Esophagus muscularis mucosa (tissue), 4 donors: Measurements from ENCODE around the gene GPC6. TPM values are rescaled to one million over a fixed set of nuclear protein-coding genes. Genes with fewer than 3 reads are reported as not detected.

Source experiments
- DNase-seq: peaks from one replicate; pipeline ENCODE4 v3.0.0-alpha.2; 2017; ENCODE audit errors: extremely low spot score
- H3K27ac ChIP-seq, 4 donors: fragments of 200-600 bp; sonication (generic); replicated peaks in 1 of 4; 1 replicate in 3 of 4; 2 replicates in 1 of 4; pipeline ENCODE4 v1.5.1; 2016 to 2019; ENCODE audit warnings: mild to moderate bottlenecking in 1 of 4
- H3K27me3 ChIP-seq, 4 donors: fragments of 200-600 bp; sonication (generic); one replicate each; pipeline versions ENCODE4 v1.5.1 to v1.6.0; 2016 to 2019
- H3K36me3 ChIP-seq, 4 donors: fragments of 200-600 bp; sonication (generic); one replicate each; pipeline ENCODE4 v1.5.1; 2016 to 2019
- H3K4me1 ChIP-seq, 4 donors: fragments of 200-600 bp; sonication (generic); one replicate each; pipeline ENCODE4 v1.5.1; 2016 to 2019
- H3K4me3 ChIP-seq, 4 donors: fragments of 200-600 bp; sonication (generic); 1 replicate in 2 of 4; 2 replicates in 2 of 4; pipeline ENCODE4 v1.5.1; 2016 to 2019; ENCODE audit warnings: mild to moderate bottlenecking in 4 of 4, moderate library complexity in 1 of 4
- H3K9me3 ChIP-seq, 4 donors: fragments of 200-600 bp; sonication (generic); 1 replicate in 3 of 4; 2 replicates in 1 of 4; pipeline ENCODE4 v1.5.1; 2016 to 2019
- CTCF ChIP-seq, 3 experiments: fragments of 200-600 bp in 2 of 3; fragments of 450-650 bp in 1 of 3; sonication (generic) in 2 of 3; IDR thresholded peaks; one replicate each; pipeline ENCODE4 v1.5.1; 2017 to 2019; ENCODE audit warnings: antibody characterized with exemption in 3 of 3, mild to moderate bottlenecking in 2 of 3, moderate library complexity in 1 of 3
- EP300 ChIP-seq: sonication (generic); formaldehyde crosslinking; IDR thresholded peaks from one replicate; pipeline ENCODE4 v1.6.1; 2017; ENCODE audit warnings: antibody characterized with exemption
- POLR2A ChIP-seq: fragments of 450-650 bp; IDR thresholded peaks from one replicate; pipeline ENCODE4 v1.6.1; 2017; ENCODE audit warnings: antibody characterized with exemption, moderate library complexity, mild to moderate bottlenecking, low read depth
- POLR2AphosphoS5 ChIP-seq, 2 donors: sonication (generic); formaldehyde crosslinking; IDR thresholded peaks; one replicate each; pipeline ENCODE4 v1.6.1; 2017; ENCODE audit warnings: antibody characterized with exemption in 2 of 2
- WGBS: methylation state at CpG from one replicate; pipeline ENCODE4 v1.1.5; 2018; 5-methylcytosine and 5-hydroxymethylcytosine counted together
- intact Hi-C: fragments of 100-400 bp; cut with DNase I; formaldehyde crosslinking; loops from one replicate; pipeline ENCODE4 v1.15.1; 2023
- total RNA-seq, 4 donors: library from RNA; depleted of rRNA; stranded (reverse); fragments of >200 nt; gene quantifications; one replicate each; pipeline versions ENCODE4 v1.1.0 to v1.2.1, GENCODE V29; 2016

GPC6 gene
- total RNA-seq, 4 donors from 2014 or later = 6.5 to 17.2 (median 13.5) TPM

- H3K4me1 ChIP-seq = no peaks in the 10 kb centered on the region
These were observed 327.9 kb downstream of the GPC6 start for GRCh38 chr13:93554514-93554913.

GRCh38 chr13:93558637-93559036, 332.0 kb downstream of the GPC6 start:
- WGBS = 61% methylated on average over 3 of the region's 3 CpGs
- TF ChIP-seq EP300 (no peak), POLR2AphosphoS5 (IDR thresholded peaks at IDR 0.05) (no peak), POLR2A (no peak), CTCF (IDR thresholded peaks at IDR 0.05) (no peak)

More at GRCh38 chr13:93554514-93554913, 327.9 kb downstream of the GPC6 start:
- no peaks in the 10 kb centered on the region for H3K36me3 ChIP-seq
- TF ChIP-seq POLR2A (no peak), EP300 (no peak), CTCF (IDR thresholded peaks at IDR 0.05) (no peak), POLR2AphosphoS5 (IDR thresholded peaks at IDR 0.05) (no peak)
- intact Hi-C loops = no loop called here
- no peak overlapping the region for H3K4me3 ChIP-seq
- DNase-seq = no peak
- 90% methylated on average over 3 of the region's 3 CpGs for WGBS
- no peaks in the 10 kb centered on the region for H3K27me3 ChIP-seq
- H3K27ac ChIP-seq = no peak overlapping the region
- no peaks in the 10 kb centered on the region for H3K9me3 ChIP-seq

GRCh38 chr13:93559718-93560117, 333.1 kb downstream of the GPC6 start:
- intact Hi-C loops = no loop called here
- Histone ChIP-seq H3K9me3 (no peaks in the 10 kb centered on the region), H3K36me3 (no peaks in the 10 kb centered on the region), H3K27me3 (no peaks in the 10 kb centered on the region), H3K27ac (no peak overlapping the region), H3K4me1 (no peaks in the 10 kb centered on the region), H3K4me3 (no peak overlapping the region)
- TF ChIP-seq EP300 (no peak), POLR2AphosphoS5 (IDR thresholded peaks at IDR 0.05) (no peak), CTCF (IDR thresholded peaks at IDR 0.05) (no peak)
- WGBS = 76% methylated on average over 3 of the region's 3 CpGs
- DNase-seq = no peak

More at GRCh38 chr13:93558637-93559036, 332.0 kb downstream of the GPC6 start:
- no peaks in the 10 kb centered on the region for H3K27me3 ChIP-seq
- H3K36me3 ChIP-seq = no peaks in the 10 kb centered on the region
- no peak for DNase-seq
- H3K9me3 ChIP-seq = no peaks in the 10 kb centered on the region
- no peak overlapping the region for H3K27ac ChIP-seq
- no peak overlapping the region for H3K4me3 ChIP-seq
- H3K4me1 ChIP-seq = no peaks in the 10 kb centered on the region
- intact Hi-C loops = no loop called here

- intact Hi-C loops = no loop called here
- TF ChIP-seq CTCF (IDR thresholded peaks at IDR 0.05) = no peak
- TF ChIP-seq POLR2AphosphoS5 (IDR thresholded peaks at IDR 0.05) = no peak
- TF ChIP-seq EP300 = no peak
- no peak for TF ChIP-seq POLR2A
- no peaks in the 10 kb centered on the region for H3K4me1 ChIP-seq
- DNase-seq = no peak
- no peaks in the 10 kb centered on the region for H3K9me3 ChIP-seq
- H3K27ac ChIP-seq = no peak overlapping the region
- H3K4me3 ChIP-seq = no peak overlapping the region
- H3K36me3 ChIP-seq = no peaks in the 10 kb centered on the region
- 75% methylated on average over 4 of the region's 4 CpGs for WGBS
- no peaks in the 10 kb centered on the region for H3K27me3 ChIP-seq
These were observed 335.1 kb downstream of the GPC6 start for GRCh38 chr13:93561576-93562225.

GRCh38 chr13:93562676-93563075, 336.1 kb downstream of the GPC6 start:
- H3K4me3 ChIP-seq = no peak overlapping the region
- intact Hi-C loops = no loop called here
- H3K9me3 ChIP-seq = no peaks in the 10 kb centered on the region
- no peaks in the 10 kb centered on the region for H3K36me3 ChIP-seq
- DNase-seq = no peak
- no peak overlapping the region for H3K27ac ChIP-seq
- H3K27me3 ChIP-seq = no peaks in the 10 kb centered on the region
- H3K4me1 ChIP-seq = no peaks in the 10 kb centered on the region
- TF ChIP-seq EP300 = no peak
- no peak for TF ChIP-seq POLR2AphosphoS5 (IDR thresholded peaks at IDR 0.05)
- no peak for TF ChIP-seq CTCF (IDR thresholded peaks at IDR 0.05)
- TF ChIP-seq POLR2A = no peak
- 79% methylated on average over 1 of the region's 1 CpG for WGBS
